NCI-H187 (cell line): ENCODE measurements around the gene GRID1.

Experiments used
- DNase-seq, 2 experiments: peaks; one replicate each; lab custom pipeline; 2025; lab: John Stamatoyannopoulos, UW

GRID1 gene

GRCh38 chr10:85826377-85826776 lies 540.2 kb downstream of the GRID1 start:
- no peak for DNase-seq

GRCh38 chr10:85811405-85811804 lies 555.2 kb downstream of the GRID1 start:
- no peak for DNase-seq

GRCh38 chr10:85810674-85811073 lies 555.9 kb downstream of the GRID1 start:
- DNase-seq = no peak

- DNase-seq = no peak
Observed at GRCh38 chr10:85795460-85795859, 571.1 kb downstream of the GRID1 start.

GRCh38 chr10:85794553-85794952 lies 572.0 kb downstream of the GRID1 start:
- DNase-seq = no peak

- DNase-seq = no peak
Observed at GRCh38 chr10:85792533-85792858, 574.1 kb downstream of the GRID1 start.

- DNase-seq = no peak
Observed at GRCh38 chr10:85791818-85792532, 574.6 kb downstream of the GRID1 start.

- DNase-seq = no peak
Observed at GRCh38 chr10:85789982-85790789, 576.4 kb downstream of the GRID1 start.

- DNase-seq = no peak
Observed at GRCh38 chr10:85789125-85789524, 577.5 kb downstream of the GRID1 start.

- no peak for DNase-seq
Observed at GRCh38 chr10:85788570-85788969, 578.0 kb downstream of the GRID1 start.

GRCh38 chr10:85787881-85788280 lies 578.7 kb downstream of the GRID1 start:
- no peak for DNase-seq

GRCh38 chr10:85787393-85787792 lies 579.2 kb downstream of the GRID1 start:
- DNase-seq = no peak

GRCh38 chr10:85786401-85786899 lies 580.1 kb downstream of the GRID1 start:
- no peak for DNase-seq

- no peak for DNase-seq
Observed at GRCh38 chr10:85784792-85785191, 581.8 kb downstream of the GRID1 start.

- DNase-seq = no peak
Observed at GRCh38 chr10:85781404-85781803, 585.2 kb downstream of the GRID1 start.

- no peak for DNase-seq
Observed at GRCh38 chr10:85778074-85778473, 588.5 kb downstream of the GRID1 start.

- no peak for DNase-seq
Observed at GRCh38 chr10:85767891-85768290, 598.7 kb downstream of the GRID1 start.

- no peak for DNase-seq
Observed at GRCh38 chr10:85764108-85764507, 602.5 kb downstream of the GRID1 start.

GRCh38 chr10:85761906-85762445 lies 604.6 kb downstream of the GRID1 start:
- no peak for DNase-seq

- DNase-seq = no peak
Observed at GRCh38 chr10:85741626-85742300, 624.8 kb downstream of the GRID1 start.

- no peak for DNase-seq
Observed at GRCh38 chr10:85735997-85736396, 630.6 kb downstream of the GRID1 start.

- no peak for DNase-seq
Observed at GRCh38 chr10:85734791-85735190, 631.8 kb downstream of the GRID1 start.

- DNase-seq = no peak
Observed at GRCh38 chr10:85724215-85724614, 642.4 kb downstream of the GRID1 start.
